Pancreas (tissue), 10 donors: ENCODE data around the gene PRXL2B. TPM values are rescaled to one million over a fixed set of nuclear protein-coding genes. Genes with fewer than 3 reads are reported as not detected.

Source experiments
- ATAC-seq, 4 donors: fragments of 200-7000 bp; cut with Tn5 transposase; one replicate each; pipeline versions ENCODE4 v1.8.0 to v1.9.1; 2020; ENCODE audit warnings: mild to moderate bottlenecking in 4 of 4, moderate library complexity in 4 of 4
- DNase-seq, 6 donors: peaks; one replicate each; pipeline ENCODE4 v3.0.0-alpha.2; 2020
- FAIRE-seq: peaks from 2 replicates; lab custom pipeline; 2012; peaks lifted over from hg19 to GRCh38; lab: Jason Lieb, UNC
- H3K27ac ChIP-seq, 4 donors: fragments of 200-600 bp; sonication (generic); 1 replicate in 3 of 4; 2 replicates in 1 of 4; pipeline versions ENCODE4 v1.5.0 to v1.8.0; 2020
- H3K27me3 ChIP-seq, 4 donors: fragments of 200-600 bp; one replicate each; pipeline ENCODE4 v1.8.0; 2021
- H3K36me3 ChIP-seq, 3 donors: fragments of 200-600 bp; sonication (generic) in 1 of 3; one replicate each; pipeline versions ENCODE4 v1.5.0 to v1.8.0; 2020 to 2021
- H3K4me1 ChIP-seq, 3 donors: fragments of 200-600 bp; one replicate each; pipeline ENCODE4 v1.8.0; 2021
- H3K4me3 ChIP-seq, 4 donors: fragments of 200-600 bp; sonication (generic) in 2 of 4; one replicate each; pipeline versions ENCODE4 v1.5.0 to v1.8.0; 2020 to 2021
- H3K9me3 ChIP-seq, 4 donors: fragments of 200-600 bp; one replicate each; pipeline ENCODE4 v1.8.0; 2021
- CTCF ChIP-seq, 4 donors: fragments of 200-600 bp; sonication (generic) in 3 of 4; IDR thresholded peaks; one replicate each; pipeline versions ENCODE4 v1.5.0 to v1.8.0; 2021; ENCODE audit warnings: antibody characterized with exemption in 4 of 4
- WGBS, 2 donors: extraction: QIAGEN DNeasy Blood & Tissue Kit; methylation state at CpG; one replicate each; pipeline ENCODE4 v1.1.7; 2013; 5-methylcytosine and 5-hydroxymethylcytosine counted together
- intact Hi-C, 3 donors: fragments of 100-400 bp; cut with DNase I; formaldehyde crosslinking; loops; one replicate each; pipeline versions ENCODE4 v1.11.1 to v1.14.2; 2022
- polyA plus RNA-seq, 2 donors: library from polyadenylated mRNA; stranded (reverse); fragments of 200-250 nt; gene quantifications; one replicate each; pipeline ENCODE4 v1.2.3, GENCODE V29; 2013
- total RNA-seq, 6 donors: library from RNA; stranded (reverse); fragmentation: NEBNext Ultra II Directional in 4 of 6; extraction: Animal tissue kit (Norgen Biotek cat#: 25700) in 4 of 6; gene quantifications; one replicate each; pipeline versions ENCODE4 v1.2.1 to v1.2.4, GENCODE V29; 2021 to 2023
- donor health status: healthy with polysubstance abuse.
- donor health status: DM: no; HTN: no; CAD: no; lungs with moderate emphysema.
- donor health status: DM: no; HTN: no; CAD: no.
- donor health status: control.
- donor health status: control.
- donor health status: Bipolar disorder and iron deficiency.
- donor health status: DM: yes; HTN: yes; CAD: no.
- donor health status: DM: no; HTN: no; CAD: no.
- donor health status: DM: no; HTN: no; CAD: no.
- donor health status: DM: yes; HTN: yes; CAD: no.

The PRXL2B gene
- total and polyA plus RNA-seq, 8 donors, result 3.3 to 16.4 (median 11.5) TPM

GRCh38 chr1:2561898-2562895 lies 24.4 kb upstream of the PRXL2B start:
- H3K4me1 ChIP-seq, result no peaks in the 10 kb centered on the region
- intact Hi-C loops, result no loop called here
- DNase-seq, result peak in 3 of 6 donors; percentile 25 to 69 (median 57)
- 84 to 86% methylated on average over 24 of the region's 24 CpGs for WGBS, 2 donors
- H3K36me3 ChIP-seq, result no peaks in the 10 kb centered on the region
- TF ChIP-seq CTCF (IDR thresholded peaks at IDR 0.05), result peak in 1 of 4 donors; percentile 28
- H3K27me3 ChIP-seq, result no peaks in the 10 kb centered on the region
- no peak for FAIRE-seq
- ATAC-seq, result peak in 1 of 4 donors; percentile 34
- no peak overlapping the region for H3K4me3 ChIP-seq
- H3K27ac ChIP-seq, result no peak overlapping the region
- no peaks in the 10 kb centered on the region for H3K9me3 ChIP-seq

- Histone ChIP-seq H3K36me3 (no peaks in the 10 kb centered on the region), H3K9me3 (no peaks in the 10 kb centered on the region), H3K4me1 (no peaks in the 10 kb centered on the region), H3K27me3 (no peaks in the 10 kb centered on the region), H3K27ac (no peak overlapping the region), H3K4me3 (no peak overlapping the region)
- no peak for ATAC-seq
- peak in 2 of 6 donors; percentile 22 to 67 for DNase-seq
- WGBS, 2 donors, result 88 to 89% methylated on average over 18 of the region's 18 CpGs
- no peak for FAIRE-seq
- no peak for TF ChIP-seq CTCF (IDR thresholded peaks at IDR 0.05)
- intact Hi-C loops, result no loop called here
These were observed 23.4 kb upstream of the PRXL2B start for GRCh38 chr1:2563205-2563604.

- H3K4me3 ChIP-seq, result no peak overlapping the region
- H3K27ac ChIP-seq, result no peak overlapping the region
- no peaks in the 10 kb centered on the region for H3K9me3 ChIP-seq
- no peak for ATAC-seq
- peak in 2 of 6 donors; percentile 30 to 49 for DNase-seq
- 71 to 81% methylated on average over 19 to 20 of the region's 20 CpGs for WGBS, 2 donors
- intact Hi-C loops, result no loop called here
- H3K36me3 ChIP-seq, result no peaks in the 10 kb centered on the region
- no peaks in the 10 kb centered on the region for H3K27me3 ChIP-seq
- H3K4me1 ChIP-seq, result no peaks in the 10 kb centered on the region
- TF ChIP-seq CTCF (IDR thresholded peaks at IDR 0.05), result no peak
- no peak for FAIRE-seq
These were observed 22.4 kb upstream of the PRXL2B start for GRCh38 chr1:2564006-2564814.

GRCh38 chr1:2564815-2565374 lies 21.7 kb upstream of the PRXL2B start:
- TF ChIP-seq CTCF (IDR thresholded peaks at IDR 0.05), result no peak
- Histone ChIP-seq H3K27me3 (no peaks in the 10 kb centered on the region), H3K36me3 (no peaks in the 10 kb centered on the region), H3K9me3 (no peaks in the 10 kb centered on the region), H3K4me1 (no peaks in the 10 kb centered on the region), H3K4me3 (no peak overlapping the region), H3K27ac (no peak overlapping the region)
- FAIRE-seq, result no peak
- 19 to 33% methylated on average over 14 of the region's 14 CpGs for WGBS, 2 donors
- ATAC-seq, result peak in 1 of 4 donors; percentile 34
- DNase-seq, result peak in 2 of 6 donors; percentile 28 to 53
- intact Hi-C loops, result no loop called here
